Mesodermal cell (in vitro differentiated cells): Measurements from ENCODE around the gene GID4. TPM values are rescaled to one million over a fixed set of nuclear protein-coding genes. Genes with fewer than 3 reads are reported as not detected.
"Not testable (repeated sequence)": the region's sequence is repeated elsewhere in the genome, so short reads cannot be mapped to it uniquely, and the experiment has no call there.

ENCODE experiments used
- H3K27ac ChIP-seq: 2 replicates; pipeline ENCODE4 v1.7.0; 2013; ENCODE audit warnings: mild to moderate bottlenecking, low read depth, low read length, moderate library complexity; ENCODE audit not compliant: severe bottlenecking
- H3K36me3 ChIP-seq: 2 replicates; pipeline ENCODE4 v1.7.1; 2013; ENCODE audit warnings: mild to moderate bottlenecking, low read length, moderate library complexity; ENCODE audit not compliant: control insufficient read depth, insufficient read depth
- H3K4me1 ChIP-seq: one replicate; pipeline ENCODE4 v1.7.1; 2013; ENCODE audit warnings: mild to moderate bottlenecking, low read length; ENCODE audit not compliant: insufficient read depth, control insufficient read depth, poor library complexity, severe bottlenecking
- H3K4me3 ChIP-seq: 2 replicates; pipeline ENCODE4 v1.7.0; 2013; ENCODE audit warnings: low read length, control low read depth, mild to moderate bottlenecking; ENCODE audit not compliant: insufficient read depth, poor library complexity, severe bottlenecking; ENCODE audit errors: extremely low read depth
- H3K9me3 ChIP-seq: 2 replicates; pipeline ENCODE4 v1.7.1; 2013; ENCODE audit warnings: mild to moderate bottlenecking, low read length, moderate library complexity; ENCODE audit not compliant: control insufficient read depth
- WGBS, 2 experiments: methylation state at CpG; one replicate each; pipeline ENCODE4 v1.1.5; 2013; ENCODE audit warnings: missing lambda C conversion rate in 2 of 2; ENCODE audit not compliant: insufficient coverage in 2 of 2; 5-methylcytosine and 5-hydroxymethylcytosine counted together
- polyA plus RNA-seq, 2 experiments: library from polyadenylated mRNA; stranded (reverse); fragments of 50-300 nt; gene quantifications; one replicate each; pipeline ENCODE4 v1.2.3, GENCODE V29; 2013

GID4 gene
- 23.8 TPM for polyA plus RNA-seq (2013, experiment 1 of 2)
- 11.4 TPM for polyA plus RNA-seq (2013, experiment 2 of 2)

DNA sequence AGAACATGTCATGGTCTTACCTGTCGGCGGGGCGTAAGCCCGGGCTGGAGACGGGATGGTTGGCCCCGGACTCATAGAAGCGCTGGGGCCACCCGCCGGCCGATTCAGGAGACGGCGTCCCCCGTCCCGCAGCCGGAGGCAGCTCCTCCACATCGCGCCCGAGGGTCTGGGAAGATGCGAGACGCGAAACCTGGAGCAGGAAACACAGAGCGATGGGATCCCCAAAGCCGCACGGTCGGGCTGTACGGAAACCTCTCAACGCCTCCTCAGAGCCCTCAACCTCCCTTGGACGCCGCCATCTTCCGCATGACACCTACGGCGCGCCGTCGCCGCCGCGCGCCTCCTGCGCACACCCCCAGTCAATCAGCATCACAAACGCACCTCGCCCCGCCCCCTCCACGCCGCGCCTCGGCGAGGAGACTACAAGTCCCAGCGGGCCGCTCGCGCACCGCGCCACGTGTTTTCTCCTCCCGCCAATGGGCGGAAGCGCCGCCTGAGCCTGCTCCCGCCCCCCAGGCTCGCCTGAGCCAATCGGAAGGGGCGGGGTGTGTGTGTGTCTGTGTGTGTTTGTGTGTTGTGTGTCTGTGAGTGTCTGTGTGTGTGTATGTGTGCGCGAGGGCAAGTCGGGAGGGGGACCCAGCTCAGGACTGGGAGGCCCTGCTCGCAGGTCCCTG lies at the start of gene GID4, which contains the start of gene ATPAF2:
GID4 (plus strand) TSS at position 548 of the 674 bp plus-strand sequence; CDS start at position 605, 57 bp downstream.
ATPAF2 (minus strand) TSS at position 308 of the 674 bp plus-strand sequence; CDS start at position 153, 155 bp downstream.
- H3K27ac ChIP-seq = no peak within 1 kb of the TSS
- H3K4me3 ChIP-seq = peak within 1 kb of the TSS; percentile 79
- no peaks in the 10 kb centered on the region for H3K9me3 ChIP-seq
- WGBS, 2 experiments = 0% methylated on average over 31 to 56 of the region's 67 CpGs
- H3K4me1 ChIP-seq = peaks cover 10% of the 10 kb centered on the region
- no peaks in the 10 kb centered on the region for H3K36me3 ChIP-seq

DNA sequence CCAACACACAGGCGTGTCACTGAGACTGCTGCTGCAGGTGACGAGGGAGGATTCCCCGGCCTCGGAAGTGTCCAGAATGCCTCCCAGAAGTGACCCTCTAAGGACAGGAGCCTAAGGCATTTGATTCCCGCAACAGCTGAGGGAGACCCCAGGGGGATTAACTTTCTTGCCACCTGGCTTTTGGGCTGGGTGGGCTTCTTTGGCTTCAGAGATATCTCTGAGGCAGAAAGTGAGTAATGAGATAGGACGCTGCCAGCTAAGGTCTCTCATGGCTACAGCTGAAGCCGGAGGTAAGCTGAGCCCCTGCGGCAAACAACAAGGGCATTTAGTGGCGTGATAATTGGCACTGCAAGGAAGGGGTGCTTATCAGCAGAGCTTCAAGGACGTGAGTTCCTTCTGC lies 49.6 kb upstream of the GID4 start:
- 89 to 92% methylated on average over 9 to 10 of the region's 10 CpGs for WGBS, 2 experiments
- Histone ChIP-seq H3K9me3 (no peaks in the 10 kb centered on the region), H3K27ac (no peak overlapping the region), H3K4me1 (peaks cover 16% of the 10 kb centered on the region), H3K4me3 (no peak overlapping the region), H3K36me3 (no peaks in the 10 kb centered on the region)

DNA sequence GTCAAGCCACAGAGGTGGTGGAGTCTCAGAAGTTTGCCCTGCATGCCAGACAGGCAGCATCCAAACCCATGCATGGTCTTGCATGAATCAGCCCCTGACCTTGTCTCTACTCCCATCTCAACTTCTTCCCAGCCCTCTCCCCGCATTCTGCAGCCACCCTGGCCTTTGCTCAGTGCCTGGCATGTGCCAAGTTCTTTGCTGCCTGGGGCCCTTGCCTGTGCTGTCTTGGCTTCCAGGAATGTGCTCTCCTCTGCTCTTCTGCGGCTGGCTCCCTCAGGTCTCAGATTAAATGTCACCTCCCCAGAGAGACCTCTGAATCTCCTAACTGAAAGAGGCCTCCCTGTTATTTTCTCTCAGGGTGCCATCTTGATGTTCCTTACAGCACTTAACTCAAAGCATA lies 48.9 kb upstream of the GID4 start:
- H3K4me3 ChIP-seq = no peak overlapping the region
- peak overlapping the region; percentile 10 for H3K27ac ChIP-seq
- H3K9me3 ChIP-seq = no peaks in the 10 kb centered on the region
- peaks cover 19% of the 10 kb centered on the region for H3K4me1 ChIP-seq
- WGBS, 2 experiments = 94 to 100% methylated on average over 2 of the region's 2 CpGs
- no peaks in the 10 kb centered on the region for H3K36me3 ChIP-seq

DNA sequence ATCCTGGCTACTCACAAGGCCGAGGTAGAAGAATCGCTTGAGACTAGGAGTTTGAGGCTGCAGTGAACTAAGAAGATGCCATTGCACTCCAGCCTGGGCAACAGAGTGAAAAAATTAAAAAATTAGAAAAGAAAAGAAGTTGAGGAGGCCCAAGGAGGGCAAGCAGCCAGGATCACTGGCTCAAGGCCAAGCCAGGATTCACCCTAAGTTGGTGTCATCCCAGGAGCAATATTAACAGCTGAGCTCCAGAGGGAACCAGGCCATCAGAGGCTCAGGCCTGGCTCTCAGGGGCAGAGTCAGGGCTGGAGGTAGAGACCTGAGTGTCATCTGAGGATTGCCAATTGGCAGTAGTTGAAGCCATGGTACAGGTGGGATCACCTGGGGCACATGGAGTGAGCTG lies 45.8 kb upstream of the GID4 start:
- 77 to 97% methylated on average over 2 of the region's 2 CpGs for WGBS, 2 experiments
- H3K9me3 ChIP-seq = no peaks in the 10 kb centered on the region
- peaks cover 19% of the 10 kb centered on the region for H3K4me1 ChIP-seq
- no peak overlapping the region for H3K27ac ChIP-seq
- no peak overlapping the region for H3K4me3 ChIP-seq
- H3K36me3 ChIP-seq = no peaks in the 10 kb centered on the region

DNA sequence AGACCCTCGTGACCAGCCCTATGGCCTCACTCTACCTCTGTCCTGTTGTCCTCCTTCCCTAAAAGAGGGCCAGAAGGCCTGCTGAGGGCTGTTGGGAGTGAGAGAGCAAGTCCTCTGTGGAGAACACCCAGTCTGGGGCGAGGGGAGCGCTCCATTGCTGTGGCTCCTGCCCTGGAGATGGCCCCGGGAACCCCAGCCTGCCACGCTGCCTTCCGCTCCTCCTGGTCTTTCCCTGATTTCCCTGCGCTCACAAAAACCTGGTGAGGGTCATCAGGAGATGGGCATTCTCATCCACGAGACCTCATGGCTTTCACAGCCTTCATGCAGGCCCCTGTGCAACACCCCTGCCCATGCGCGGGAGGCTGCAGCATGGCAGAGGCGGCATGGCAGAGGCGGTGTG lies 45.4 kb upstream of the GID4 start:
- no peak overlapping the region for H3K27ac ChIP-seq
- no peaks in the 10 kb centered on the region for H3K36me3 ChIP-seq
- H3K4me3 ChIP-seq = no peak overlapping the region
- H3K4me1 ChIP-seq = peaks cover 19% of the 10 kb centered on the region
- 90 to 95% methylated on average over 6 to 12 of the region's 12 CpGs for WGBS, 2 experiments
- no peaks in the 10 kb centered on the region for H3K9me3 ChIP-seq

DNA sequence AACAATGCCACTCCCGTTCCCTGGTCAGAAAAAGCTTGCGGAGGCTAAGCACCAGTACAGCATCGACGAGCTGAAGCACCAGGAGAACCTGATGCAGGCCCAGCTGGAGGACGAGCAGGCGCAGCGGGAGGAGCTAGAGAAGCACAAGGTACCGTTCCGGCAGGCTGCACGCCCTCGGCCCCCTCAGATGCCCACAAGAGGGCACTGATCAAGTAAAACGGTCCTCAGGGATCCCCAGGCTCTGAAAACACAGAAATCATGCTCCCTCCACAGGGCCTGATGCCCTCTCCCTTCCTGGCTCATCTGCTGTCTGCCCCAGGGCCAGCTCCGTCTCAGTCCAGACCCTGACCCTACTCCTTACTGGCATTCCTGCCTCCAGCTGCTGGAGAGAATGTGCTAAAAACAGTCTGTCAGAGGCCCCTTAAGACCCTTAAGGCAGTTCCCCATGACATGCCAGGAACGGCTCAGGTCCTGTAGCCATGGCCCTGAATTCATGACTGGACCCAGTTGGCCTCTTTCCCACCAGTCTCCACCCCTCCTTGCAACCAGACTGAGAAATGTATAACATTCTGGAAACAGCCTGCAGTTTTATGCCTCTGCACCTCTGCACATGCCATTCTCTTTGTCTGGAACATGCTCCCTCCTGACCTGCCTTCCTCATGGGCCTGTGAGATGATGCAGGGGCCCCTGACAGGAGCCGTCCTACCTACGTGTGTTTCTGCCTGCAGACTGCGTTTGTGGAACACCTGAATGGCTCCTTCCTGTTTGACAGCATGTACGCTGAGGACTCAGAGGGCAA lies 44.7 kb upstream of the GID4 start:
- 55 to 57% methylated on average over 18 of the region's 18 CpGs for WGBS, 2 experiments
- no peaks in the 10 kb centered on the region for H3K9me3 ChIP-seq
- H3K27ac ChIP-seq = no peak overlapping the region
- peaks cover 19% of the 10 kb centered on the region for H3K4me1 ChIP-seq
- H3K36me3 ChIP-seq = no peaks in the 10 kb centered on the region
- H3K4me3 ChIP-seq = no peak overlapping the region

DNA sequence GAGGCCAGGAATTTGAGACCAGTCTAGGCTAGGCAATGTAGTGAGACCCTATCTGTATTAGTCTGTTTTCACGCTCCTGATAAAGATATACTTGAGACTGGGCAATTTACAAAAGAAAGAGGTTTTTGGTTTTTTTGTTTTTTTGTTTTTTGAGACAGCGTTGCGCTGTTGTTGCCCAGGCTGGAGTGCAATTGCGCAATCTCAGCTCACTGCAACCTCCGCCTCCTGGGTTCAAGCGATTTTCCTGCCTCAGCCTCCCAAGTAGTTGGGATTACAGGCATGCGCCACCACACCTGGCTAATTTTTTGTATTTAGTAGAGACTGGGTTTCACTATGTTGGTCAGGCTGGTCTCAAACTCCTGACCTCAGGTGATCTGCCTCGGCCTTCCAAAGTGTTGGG lies 43.3 kb upstream of the GID4 start:
- not testable (repeated sequence) for H3K27ac ChIP-seq, H3K9me3 ChIP-seq, H3K36me3 ChIP-seq, H3K4me3 ChIP-seq
- peaks cover 11% of the 10 kb centered on the region for H3K4me1 ChIP-seq
- WGBS, 2 experiments = 87 to 93% methylated on average over 3 to 8 of the region's 8 CpGs

DNA sequence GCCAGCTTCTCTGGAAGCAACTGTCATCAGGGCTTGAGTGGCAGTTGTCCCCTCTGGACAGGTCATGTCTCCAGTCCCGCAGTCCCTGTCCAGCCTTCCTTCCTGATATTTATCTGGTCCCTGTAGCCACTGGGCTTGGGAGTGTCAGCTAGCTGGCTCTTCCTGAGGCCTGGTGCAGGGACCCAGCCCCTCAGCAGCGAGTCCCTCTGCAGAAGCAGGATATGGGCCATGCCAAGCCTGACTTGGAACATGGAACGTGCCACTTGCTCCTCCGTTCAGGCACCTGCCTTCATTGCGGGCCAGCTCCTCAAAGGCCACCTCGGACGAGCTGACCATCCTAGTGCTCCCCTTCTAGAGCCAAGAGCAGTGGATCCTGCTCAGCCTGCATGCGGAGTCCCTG lies 40.3 kb upstream of the GID4 start:
- H3K27ac ChIP-seq = no peak overlapping the region
- H3K4me3 ChIP-seq = no peak overlapping the region
- no peaks in the 10 kb centered on the region for H3K36me3 ChIP-seq
- 93 to 96% methylated on average over 7 to 8 of the region's 8 CpGs for WGBS, 2 experiments
- peaks cover 8% of the 10 kb centered on the region for H3K4me1 ChIP-seq
- H3K9me3 ChIP-seq = no peaks in the 10 kb centered on the region

DNA sequence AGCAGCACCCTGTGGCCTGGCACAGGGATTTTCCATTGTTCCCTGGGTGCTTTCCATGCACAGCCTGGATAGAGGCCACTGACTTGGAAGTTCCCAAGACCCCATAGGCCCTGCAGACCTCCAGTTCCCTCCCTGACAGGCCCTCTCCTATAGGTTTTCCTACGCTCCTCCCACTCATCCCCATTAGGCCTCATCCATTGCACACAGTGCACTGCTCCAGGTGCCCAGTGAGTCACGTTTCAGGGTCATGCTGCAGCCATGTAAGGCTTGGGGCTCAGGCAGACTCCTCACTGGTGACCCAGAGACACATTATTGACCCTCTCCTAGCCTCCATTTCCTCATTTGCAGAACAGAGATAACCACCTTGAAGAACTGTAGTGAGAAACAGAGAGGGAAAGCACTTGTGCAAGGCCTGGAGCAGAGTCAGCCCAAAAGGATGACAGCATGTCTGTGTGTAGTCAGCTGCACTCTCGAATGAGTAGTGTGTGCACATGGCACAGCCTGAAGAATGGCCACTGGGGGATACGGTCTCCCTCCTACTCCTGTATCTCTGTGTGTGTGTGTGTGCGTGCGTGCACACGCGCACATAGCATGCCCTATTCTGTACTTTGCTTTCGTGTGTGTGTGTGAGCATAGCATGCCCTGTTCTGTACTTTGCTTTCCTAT lies 39.7 kb upstream of the GID4 start:
- H3K4me3 ChIP-seq = no peak overlapping the region
- H3K27ac ChIP-seq = no peak overlapping the region
- no peaks in the 10 kb centered on the region for H3K9me3 ChIP-seq
- no peaks in the 10 kb centered on the region for H3K36me3 ChIP-seq
- H3K4me1 ChIP-seq = peaks cover 8% of the 10 kb centered on the region
- 86 to 100% methylated on average over 6 to 9 of the region's 9 CpGs for WGBS, 2 experiments

DNA sequence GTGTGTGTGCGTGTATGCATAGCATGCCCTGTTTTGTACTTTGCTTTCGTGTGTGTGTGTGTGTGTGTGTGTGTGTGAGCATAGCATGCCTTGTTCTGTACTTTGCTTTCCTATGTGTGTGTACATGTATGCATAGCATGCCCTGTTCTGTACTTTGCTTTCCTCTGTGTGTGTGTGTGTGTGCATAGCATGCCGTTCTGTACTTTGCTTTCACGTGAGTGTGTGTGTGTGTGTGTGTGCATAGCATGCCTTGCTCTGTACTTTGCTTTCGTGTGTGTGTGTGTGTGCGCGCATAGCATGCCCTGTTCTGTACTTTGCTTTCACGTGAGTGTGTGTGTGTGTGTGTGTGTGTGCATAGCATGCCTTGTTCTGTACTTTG lies 39.2 kb upstream of the GID4 start:
- Histone ChIP-seq H3K36me3 (no peaks in the 10 kb centered on the region), H3K4me3 (no peak overlapping the region)
- WGBS, 2 experiments = 83 to 85% methylated on average over 3 to 4 of the region's 8 CpGs

More for the DNA sequence above, 39.2 kb upstream of the GID4 start:
- no peak overlapping the region for H3K27ac ChIP-seq
- no peaks in the 10 kb centered on the region for H3K9me3 ChIP-seq
- peaks cover 4% of the 10 kb centered on the region for H3K4me1 ChIP-seq
